GM19025 (cell line): ENCODE measurements around the gene MAJIN.

Source experiments
- ATAC-seq: cut with Tn5 transposase; IDR thresholded peaks from one replicate; pipeline ENCODE4 v1.9.1; 2021; ENCODE audit warnings: mild to moderate bottlenecking, low read depth, moderate library complexity; ENCODE audit not compliant: unreplicated experiment

Gene MAJIN

DNA sequence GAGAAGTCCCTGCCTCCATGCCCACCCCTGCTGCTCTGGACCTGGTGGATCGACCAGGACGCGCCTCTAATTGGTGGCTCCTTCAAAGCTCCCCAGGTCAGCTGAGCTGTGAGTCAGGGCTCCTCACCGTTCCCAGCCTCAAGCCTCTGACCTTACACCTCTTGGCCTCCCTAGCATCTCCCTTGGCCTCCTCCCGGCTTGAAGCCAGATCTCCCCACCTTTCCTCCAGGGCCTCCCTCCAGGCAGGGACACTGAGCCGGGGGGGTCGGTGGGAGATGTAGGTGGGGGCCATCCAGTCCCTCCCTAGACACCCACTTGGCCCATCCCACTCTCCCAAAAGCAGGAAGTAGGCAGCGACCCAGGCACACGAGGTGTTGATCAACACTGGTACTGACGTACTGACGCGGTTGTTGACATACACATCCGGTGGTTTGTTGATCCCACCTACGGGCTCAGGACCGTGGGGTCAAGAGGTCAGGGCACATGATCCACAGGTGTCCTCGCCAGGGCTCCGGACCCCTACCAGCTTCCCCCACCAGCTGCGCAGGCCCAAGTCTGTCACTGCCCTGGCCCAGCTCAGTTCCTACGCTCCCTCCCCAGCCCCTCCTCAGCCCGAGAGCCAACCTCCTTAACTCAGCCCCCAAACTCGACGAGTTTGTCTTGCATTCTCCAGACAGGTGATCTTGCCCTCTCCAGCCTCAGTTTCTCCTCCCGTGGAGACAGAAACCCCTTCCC lies 55.7 kb downstream of the MAJIN start:
- no peak for ATAC-seq

DNA sequence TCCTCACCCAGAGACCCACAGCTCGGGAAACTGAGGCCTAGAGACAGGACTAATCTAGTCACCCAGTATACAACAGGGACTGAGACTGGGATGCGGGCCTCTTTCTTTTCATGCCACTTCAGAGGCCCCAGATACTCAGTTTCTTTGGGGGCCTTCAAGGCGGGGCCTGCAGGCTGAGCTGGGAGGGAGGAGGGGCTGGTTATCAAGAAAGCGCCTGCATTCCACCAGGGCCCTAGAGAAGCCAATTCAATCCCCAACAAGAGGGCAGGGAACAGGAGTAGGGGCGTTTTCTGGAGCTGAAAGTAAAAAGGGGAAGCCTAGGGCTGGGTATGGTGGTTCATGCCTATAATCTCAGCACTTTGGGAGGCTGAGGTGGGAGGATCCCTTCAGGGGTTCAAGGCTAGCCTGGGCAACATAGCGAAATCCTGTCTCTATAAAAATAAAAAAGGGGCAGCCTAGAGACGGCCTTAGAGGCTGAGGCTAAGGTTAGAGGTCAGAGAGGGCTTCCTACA lies 56.5 kb downstream of the MAJIN start:
- ATAC-seq = no peak

DNA sequence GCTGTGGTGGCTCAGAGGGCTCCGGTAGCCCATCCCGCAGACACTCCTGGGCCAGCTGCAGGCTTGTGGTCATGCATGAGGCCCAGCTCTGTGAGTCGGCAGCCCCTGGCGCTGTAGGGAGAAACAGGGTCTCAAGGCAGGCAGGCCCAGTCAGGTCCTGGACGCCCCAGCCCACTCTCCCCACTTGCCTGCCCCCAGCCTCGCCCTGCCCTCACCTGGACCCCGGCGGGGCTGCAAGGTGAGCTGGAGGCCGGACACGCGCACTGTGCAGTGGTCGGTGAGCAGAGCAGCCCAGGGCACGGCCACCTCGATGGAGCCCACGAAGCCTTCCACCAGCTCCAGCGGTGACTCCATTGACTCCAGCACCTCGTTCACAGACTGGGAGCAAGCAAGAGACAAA lies 57.8 kb downstream of the MAJIN start:
- no peak for ATAC-seq

DNA sequence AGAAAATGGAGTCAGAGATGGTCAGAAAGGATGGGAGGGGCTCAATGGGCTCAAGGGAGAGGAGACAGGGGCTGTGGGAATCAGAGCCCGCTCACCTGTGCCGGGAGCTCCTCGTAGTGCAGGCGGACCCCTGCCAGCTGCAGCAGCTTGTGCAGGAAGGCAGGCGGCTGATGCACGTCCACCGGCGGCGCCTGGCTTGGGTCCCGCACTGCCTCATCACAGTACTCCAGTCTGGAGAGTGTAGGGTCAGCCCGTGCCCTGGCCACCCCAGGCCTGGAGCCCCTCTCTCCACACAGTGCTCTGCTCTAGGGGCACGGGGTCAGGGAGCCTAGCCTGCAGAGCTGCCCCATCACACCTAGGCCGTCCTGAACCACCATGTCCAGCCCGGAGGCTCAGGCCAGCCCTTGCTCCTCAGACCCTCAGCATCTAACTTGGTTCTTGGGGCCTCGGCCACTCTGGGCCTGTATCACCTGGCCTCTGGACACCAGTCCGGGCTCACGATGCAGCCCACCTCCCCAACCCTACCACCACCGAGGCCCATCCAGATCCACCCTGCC lies 58.7 kb downstream of the MAJIN start:
- ATAC-seq = no peak

DNA sequence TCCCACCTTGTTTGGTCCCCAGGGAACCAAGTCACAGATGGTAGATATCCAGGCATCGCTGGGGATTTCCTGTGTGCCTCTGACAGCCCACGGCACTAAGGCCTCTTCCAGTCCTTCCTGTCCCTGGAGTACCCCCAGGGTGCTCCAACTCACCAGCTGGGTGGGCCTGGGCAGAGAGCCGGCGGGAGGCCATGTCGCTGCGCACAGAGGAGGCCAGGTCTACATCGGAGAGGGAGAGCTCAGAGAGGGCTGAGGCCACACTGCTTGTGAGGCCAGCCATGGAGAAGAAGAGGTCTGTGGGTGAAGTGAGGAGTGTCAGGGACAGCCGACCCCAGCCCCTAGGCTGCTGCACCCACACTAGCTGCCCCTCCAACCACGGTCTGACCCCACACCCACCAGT lies 60.2 kb downstream of the MAJIN start:
- no peak for ATAC-seq

DNA sequence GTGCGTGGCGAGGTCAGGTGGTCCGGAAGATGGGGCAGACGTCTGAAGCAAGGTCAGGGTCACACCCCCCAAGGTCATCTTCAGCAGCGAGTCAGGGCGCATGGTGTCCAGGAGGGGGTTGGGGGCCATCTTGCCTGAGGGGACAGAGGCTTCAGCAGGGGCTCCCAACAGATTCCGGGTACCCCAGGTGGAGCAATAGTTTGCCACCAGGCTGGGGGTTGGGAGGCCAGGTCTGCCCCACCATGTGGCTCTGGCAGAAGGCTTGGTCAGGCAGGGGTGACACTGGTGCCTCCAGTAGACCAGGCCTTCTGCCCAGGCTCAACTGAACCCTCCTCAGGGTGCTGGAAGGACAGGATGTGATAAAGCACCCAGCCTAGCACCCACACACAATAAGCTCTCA lies 60.8 kb downstream of the MAJIN start:
- ATAC-seq = no peak

DNA sequence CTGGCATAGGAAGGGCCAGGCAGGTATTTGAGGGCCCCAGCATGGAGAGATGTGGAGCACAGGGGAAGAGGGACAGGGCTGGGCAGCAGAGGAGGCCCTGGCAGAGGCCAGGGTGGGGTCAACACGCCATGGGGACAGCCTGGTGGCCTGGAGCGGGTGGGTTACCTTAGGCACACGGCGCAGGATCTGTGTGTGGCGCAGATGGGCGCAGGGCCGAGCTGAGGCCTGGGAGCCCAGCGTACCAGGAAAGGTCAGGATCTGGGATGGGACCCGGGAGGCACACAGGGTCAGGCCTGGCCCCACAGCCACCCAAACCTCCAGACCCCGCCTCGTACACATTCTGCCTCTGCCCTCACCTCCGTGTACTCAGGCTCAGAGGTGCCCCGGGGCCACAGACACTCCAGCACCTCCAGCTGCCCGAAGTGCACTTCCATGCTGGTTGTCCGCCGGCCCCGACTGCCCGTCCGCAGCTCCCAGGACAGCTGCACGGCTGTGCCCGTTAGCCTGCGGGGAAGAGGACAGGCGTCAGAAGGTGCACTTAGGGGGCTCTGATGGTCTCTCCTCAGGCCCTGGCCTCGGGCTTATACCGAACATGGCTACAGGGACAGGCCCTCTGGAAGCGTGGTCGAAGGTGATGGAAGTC lies 61.3 kb downstream of the MAJIN start:
- ATAC-seq = no peak

DNA sequence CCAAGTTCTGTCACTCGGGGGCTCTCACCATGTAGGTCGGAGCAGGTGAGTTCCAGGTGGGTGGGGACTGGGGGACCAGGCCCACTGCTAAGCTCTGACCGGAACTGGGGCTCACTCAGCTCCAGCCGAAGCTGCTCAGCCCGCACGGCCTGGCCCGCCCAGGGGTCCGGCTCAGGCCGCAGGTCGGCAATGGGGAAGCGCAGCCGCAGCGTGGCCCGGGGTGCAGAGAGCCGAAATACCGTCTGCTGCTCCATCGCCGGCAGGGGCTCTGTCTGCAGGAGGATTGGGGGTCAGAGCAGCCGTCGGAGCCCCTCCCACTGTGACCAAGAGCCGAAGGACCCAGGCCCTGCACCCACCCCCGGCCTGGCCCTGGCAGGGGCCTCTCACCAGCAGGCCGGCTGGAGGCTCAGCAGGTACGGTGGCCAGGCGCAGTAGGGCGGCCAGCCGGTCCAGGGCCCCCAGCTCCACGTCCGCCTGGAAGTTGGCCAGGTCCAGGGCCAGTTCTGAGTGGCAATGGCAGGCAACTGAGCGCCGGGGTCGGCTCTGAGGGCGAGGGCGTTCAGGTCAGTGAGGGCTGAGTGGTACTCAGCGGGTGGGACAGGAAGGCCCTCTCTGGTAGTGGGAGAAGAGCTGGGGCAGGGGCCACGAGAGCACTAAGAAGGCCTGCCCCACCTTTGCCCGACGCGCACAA lies 62.1 kb downstream of the MAJIN start:
- no peak for ATAC-seq

DNA sequence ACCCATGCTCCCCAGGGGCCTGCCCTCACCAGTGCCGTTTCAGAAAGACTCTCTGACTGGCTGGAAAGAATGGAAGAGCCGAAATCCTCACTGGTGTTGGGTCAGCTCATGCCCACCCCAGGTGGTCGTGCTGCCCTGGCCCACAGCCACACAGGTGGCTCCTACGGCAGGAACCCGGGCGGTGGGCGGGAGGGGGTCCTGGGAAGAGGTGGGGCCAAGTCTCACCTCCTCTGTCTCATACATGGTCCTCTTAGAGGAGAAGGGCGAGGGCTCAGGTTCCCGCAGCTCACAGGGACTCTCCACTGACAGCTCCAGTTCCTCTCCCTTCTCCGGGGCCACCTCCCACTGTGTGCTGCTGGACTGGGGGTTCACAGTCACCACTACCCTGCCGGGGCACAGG lies 63.1 kb downstream of the MAJIN start:
- no peak for ATAC-seq

DNA sequence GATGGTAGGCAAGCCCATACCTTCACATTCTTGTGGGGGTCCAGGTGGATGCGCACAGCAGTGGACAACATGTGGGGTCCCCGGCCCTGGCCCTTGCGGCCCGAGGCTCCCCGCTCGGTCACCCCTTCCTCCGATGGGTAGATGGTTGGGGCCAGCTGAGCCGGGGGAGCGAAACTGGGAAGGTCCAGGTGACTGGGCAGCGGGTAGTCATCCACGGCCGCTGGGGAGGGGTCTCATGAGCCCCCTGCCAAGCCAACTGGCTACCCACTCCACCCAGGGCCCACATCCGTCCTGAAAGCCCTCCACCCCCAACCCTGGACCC lies 65.6 kb downstream of the MAJIN start:
- no peak for ATAC-seq

DNA sequence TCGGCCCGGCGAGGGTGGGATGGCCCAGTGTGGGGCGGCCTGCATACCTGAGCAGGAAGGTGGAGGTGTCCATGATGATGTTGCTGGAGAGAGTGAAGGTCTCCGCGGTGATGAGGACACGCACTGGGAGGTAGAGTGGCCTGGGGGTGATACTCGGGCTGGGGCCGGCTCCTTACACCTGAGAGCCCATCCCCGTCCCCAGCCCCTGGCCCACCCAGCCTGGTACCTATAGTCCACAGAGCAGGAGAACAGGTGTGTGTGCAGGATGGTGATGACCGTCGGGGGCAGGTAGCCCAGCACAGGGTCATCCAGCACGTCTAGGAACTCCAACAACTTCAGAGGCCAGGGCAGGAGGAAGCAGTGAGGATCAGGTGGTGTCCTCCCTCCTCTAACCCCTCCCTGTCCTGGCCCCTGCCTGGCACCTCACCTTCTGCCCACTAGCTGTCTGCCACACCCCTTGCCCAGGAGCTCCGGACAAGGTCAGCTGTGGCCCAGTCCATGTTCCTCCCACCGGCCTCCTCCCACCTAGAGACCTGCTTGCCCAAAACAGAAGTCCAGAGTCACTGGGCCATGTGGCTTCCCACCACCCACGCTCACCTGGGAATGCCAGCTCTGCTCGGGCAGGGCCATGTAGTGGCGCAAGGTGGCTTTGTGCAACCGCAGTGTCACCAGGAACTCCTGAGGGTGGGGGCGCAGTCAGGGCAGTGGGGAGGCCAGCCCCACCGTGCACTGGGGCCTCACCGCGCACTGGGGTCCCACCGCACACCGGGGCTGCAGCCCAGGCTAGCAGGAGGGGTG lies 66.2 kb downstream of the MAJIN start:
- no peak for ATAC-seq

DNA sequence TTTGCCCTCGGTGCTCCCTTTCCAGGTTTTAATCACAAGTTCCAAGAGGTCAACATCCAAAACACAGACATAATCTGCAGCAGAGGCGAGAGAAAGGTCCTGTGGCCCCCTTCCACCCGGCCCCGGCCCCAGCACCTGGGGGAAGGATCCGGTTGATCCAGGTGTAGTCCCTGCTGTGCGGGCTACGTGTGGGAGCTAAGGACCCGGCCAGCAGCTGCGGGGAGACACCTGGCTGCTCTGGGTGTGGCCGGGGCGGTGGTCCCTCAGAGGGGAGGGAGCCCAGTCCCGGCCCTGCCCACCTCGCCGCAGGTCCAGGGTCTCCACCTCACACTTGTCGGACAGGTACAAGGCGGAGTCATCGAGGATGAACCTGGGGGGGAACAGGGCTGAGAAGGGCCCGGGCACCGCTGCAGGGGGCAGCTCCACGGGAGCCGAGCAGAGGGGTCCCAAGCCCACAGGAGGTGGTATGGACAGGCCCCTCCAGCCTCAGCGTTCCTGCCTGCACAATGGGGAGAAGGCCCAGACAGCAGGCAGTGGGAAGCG lies 68.5 kb downstream of the MAJIN start:
- ATAC-seq = no peak

DNA sequence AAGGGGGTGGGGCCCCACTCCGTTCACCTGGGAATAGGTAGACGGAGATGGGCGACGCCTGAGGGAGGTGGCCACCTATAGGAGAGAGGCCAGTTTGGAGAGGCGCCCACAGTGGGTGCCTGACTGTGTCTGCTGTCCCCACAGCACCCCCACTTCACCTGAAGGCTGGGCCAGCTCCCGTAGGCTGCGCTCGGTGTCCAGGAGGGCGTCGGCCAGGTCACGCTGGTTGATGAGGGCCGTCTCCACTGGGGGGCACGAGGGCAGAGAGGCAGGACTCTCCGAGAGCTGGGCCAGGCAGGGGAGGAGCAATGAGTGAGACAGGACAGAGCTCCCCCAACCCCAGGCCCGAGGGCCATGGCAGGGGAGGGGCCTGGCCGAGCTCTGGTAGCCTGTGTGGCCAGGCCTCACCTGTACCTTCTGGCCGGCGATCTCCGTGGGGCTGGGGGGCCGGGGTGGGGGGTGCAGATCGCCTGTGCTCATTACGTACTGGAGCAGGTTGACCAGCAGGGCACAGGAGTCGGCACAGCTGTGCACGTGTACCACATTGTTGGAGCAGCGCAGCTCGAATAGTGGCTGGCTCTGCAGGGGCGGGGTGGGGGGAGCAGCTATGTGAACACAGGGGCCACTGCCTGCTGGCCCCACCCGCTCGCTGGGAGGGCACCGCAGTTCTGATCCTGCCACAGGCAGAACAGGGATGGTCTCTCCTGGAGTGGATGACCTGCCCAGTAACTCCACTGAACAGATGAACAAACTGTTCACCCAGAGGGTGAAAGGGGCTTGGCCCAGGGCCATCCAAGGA lies 69.6 kb downstream of the MAJIN start:
- ATAC-seq = no peak

DNA sequence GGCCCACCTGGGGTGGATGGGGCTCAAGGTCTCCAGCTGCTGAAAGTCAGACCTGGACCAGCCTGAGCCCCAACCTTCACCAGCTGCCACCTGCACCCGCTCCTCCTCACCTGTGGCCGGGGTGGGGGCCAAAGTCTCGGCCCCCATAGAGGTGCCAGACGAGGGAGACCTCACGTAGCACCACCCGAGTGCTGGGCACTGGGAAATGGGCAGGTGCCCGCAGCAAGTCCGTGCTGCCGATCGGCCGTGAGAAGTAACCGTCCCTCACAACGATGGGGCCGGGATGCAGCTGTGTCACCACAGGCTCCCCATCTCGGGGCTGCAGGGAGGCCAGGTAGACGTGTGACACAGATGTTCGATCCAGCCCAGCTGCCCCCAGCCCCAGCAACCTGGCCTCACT lies 71.1 kb downstream of the MAJIN start:
- no peak for ATAC-seq

DNA sequence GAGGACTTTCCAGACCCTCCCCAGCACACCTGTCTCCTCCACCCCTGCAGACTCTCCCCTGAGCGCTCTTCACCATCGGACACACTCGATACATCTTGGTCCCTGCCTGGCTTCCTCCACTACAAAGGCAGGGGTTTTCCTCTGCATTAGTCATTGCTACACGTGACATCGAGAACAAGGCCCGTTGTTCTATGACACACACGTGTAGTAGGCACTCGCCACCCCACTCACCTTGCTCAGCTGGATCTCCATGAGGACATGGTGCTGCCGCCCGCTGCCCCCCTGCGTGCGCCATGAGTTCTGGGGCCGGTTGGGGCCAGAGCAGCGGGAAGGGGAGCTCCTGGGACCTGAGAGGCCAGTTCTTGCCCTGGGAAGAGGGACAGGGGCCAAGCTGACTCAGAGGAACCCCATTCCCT lies 71.6 kb downstream of the MAJIN start:
- no peak for ATAC-seq

DNA sequence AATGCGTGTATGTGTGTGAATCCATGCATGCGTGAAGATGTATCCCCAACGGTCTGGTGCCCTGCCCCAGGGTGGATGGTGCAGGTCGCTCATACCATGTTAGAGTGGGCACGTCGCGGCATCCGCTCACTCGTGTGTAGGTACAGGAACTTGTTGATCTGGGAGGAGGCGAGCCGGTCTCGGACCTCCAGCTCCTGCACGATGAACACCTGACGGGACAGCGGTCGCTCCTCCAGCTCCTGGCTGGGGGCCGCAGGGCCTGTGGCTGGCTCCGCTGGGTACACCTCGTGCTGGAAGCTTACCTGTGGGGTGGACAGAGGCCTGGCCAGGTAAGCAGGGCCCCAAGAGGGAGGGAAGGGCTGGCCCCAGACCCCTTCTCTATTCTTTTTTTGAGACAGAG lies 73.4 kb downstream of the MAJIN start:
- no peak for ATAC-seq

DNA sequence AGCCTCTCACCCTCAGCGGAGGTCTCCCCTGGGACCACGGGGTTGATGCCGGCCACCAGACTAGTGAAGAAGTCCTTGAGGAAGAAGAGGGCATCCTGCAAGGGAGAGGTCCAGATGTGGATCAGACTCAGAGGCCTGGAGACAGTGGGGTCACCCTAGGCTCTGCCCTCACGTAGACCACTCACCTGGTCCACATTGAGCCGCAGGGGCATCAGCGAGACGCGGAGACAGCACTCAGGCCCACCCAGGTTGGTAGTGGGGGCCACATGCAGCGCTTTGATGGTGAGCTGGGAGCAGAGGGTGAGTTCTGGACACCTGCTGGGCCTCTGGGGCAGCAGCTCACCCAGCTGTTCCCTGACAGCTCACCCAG lies 73.8 kb downstream of the MAJIN start:
- ATAC-seq = no peak

DNA sequence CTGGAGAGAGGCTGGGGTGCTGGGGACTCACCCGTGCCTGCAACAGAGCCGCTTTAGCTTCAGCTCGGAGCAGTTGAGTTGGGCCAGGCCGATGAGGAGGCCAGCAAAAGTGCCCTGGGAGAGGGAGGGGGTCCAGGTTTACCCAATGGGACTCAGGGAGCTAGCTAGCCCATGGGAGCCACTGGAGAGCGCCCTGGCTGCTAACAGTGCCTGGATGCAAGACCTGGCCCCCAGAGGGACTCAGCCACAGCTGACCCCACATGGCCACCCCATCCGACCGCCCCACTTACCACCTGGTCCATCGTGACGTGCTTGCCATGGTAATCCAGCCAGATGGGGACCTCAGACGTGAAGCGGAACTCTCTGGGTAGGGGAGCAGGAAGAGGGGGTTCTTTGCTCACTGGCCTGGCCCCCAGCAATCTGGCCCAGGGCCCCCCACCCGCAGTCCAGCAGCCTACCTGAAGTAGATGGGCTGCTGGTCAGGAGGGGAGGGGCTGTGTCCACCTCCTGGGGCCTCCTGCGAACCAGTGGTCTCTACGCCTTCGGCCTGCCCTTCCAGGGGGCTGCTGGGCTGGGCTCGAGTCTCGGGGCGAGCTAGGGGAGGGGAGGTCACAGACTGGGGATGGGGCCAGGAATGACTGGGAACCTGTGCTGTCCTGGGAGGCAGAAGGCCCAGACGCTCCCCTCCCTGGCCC lies 74.4 kb downstream of the MAJIN start:
- no peak for ATAC-seq

DNA sequence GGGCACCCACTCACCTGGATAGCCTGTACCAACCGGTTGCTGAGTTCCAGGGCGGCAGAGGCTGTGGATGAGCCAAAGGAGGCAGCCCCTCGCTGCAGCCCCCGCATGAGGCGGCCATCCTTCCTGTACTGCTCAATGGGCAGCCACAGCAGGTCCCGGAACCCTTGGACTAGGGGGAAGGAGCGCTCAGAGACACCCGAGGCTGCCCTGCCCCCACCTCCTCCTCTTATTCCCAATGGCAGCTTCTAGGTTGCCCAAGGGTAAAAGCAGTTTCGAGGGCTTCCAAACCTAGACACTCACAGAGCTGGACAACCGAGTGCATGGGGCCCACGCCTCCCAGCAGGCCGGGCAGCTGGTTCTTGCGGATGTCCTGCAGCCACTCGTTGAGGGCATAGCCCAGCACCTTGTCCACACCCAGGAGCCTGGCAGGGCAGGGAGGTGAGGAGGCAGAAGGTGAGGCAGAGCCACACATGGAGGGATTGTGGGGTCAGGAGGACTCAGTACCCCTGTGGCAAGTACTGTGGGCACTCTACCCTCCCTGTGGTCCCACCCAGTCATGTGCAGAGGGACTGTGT lies 75.4 kb downstream of the MAJIN start:
- ATAC-seq = no peak
